HEK293 (cell line): ENCODE results near the gene SOX12.

Source experiments
- CTCF ChIA-PET: fragments of 350-600 bp; formaldehyde crosslinking; extraction: SDS; loops from one replicate; lab custom pipeline; 2021; ENCODE audit warnings: antibody characterized with exemption; lab: Yijun Ruan, JAX
- POLR2A ChIA-PET: fragments of 300-600 bp; formaldehyde crosslinking; extraction: SDS; loops from one replicate; lab custom pipeline; 2020; ENCODE audit warnings: antibody characterized with exemption, inconsistent platforms; lab: Yijun Ruan, JAX
- H3K27ac ChIP-seq: fragments of 200-500 bp; sonication (Bioruptor generic); 2 replicates; pipeline ENCODE4 v1.5.1; 2014; ENCODE audit warnings: low read depth, low read length, control low read depth, inconsistent platforms; ENCODE audit errors: extremely low read depth
- H3K36me3 ChIP-seq, 2 experiments: fragments of 200-500 bp in 1 of 2; sonication (Bioruptor generic) in 1 of 2; 1 replicate in 1 of 2; 2 replicates in 1 of 2; pipeline ENCODE4 v1.5.1; 2014 to 2017; ENCODE audit warnings: inconsistent platforms in 2 of 2, low read length in 2 of 2; ENCODE audit not compliant: control insufficient read depth in 2 of 2, insufficient read depth in 1 of 2
- H3K4me1 ChIP-seq: fragments of 200-500 bp; sonication (Bioruptor generic); 2 replicates; pipeline ENCODE4 v1.5.1; 2014; ENCODE audit warnings: mild to moderate bottlenecking, low read length, inconsistent platforms; ENCODE audit not compliant: control insufficient read depth, insufficient read depth
- H3K4me3 ChIP-seq: 2 replicates; pipeline ENCODE4 v1.5.1; 2011; ENCODE audit warnings: low read depth, mild to moderate bottlenecking, control low read depth, low read length, moderate library complexity
- H3K9me3 ChIP-seq: fragments of 200-500 bp; sonication (Bioruptor generic); 2 replicates; pipeline ENCODE4 v1.5.1; 2014; ENCODE audit warnings: low read depth, low read length, inconsistent platforms; ENCODE audit not compliant: control insufficient read depth, insufficient read depth
- CTCF ChIP-seq: fragments of 450-650 bp; formaldehyde crosslinking; IDR thresholded peaks from 2 replicates; pipeline ENCODE4 v1.5.1; 2016; ENCODE audit warnings: missing biosample characterization, missing genetic modification characterization
- GFI1B ChIP-seq: fragments of 450-650 bp; formaldehyde crosslinking; IDR thresholded peaks from 2 replicates; pipeline ENCODE4 v1.5.1; 2016; ENCODE audit warnings: missing biosample characterization, missing genetic modification characterization
- HOXD13 ChIP-seq: sonication (generic); formaldehyde crosslinking; IDR thresholded peaks from 2 replicates; pipeline ENCODE4 v1.8.0; 2022; ENCODE audit warnings: missing genetic modification reagents, borderline replicate concordance
- KLF1 ChIP-seq: fragments of 450-650 bp; formaldehyde crosslinking; IDR thresholded peaks from 2 replicates; pipeline ENCODE4 v1.5.1; 2016; ENCODE audit warnings: missing biosample characterization, missing genetic modification characterization
- PRDM10 ChIP-seq: fragments of 450-650 bp; formaldehyde crosslinking; IDR thresholded peaks from 2 replicates; pipeline ENCODE4 v1.5.1; 2016; ENCODE audit warnings: missing biosample characterization, missing genetic modification characterization
- YY1 ChIP-seq: fragments of 450-650 bp; formaldehyde crosslinking; IDR thresholded peaks from 2 replicates; pipeline ENCODE4 v1.5.1; 2018; ENCODE audit warnings: missing biosample characterization, missing genetic modification characterization
- YY2 ChIP-seq: fragments of 450-650 bp; formaldehyde crosslinking; IDR thresholded peaks from 2 replicates; pipeline ENCODE4 v1.5.1; 2016; ENCODE audit warnings: missing biosample characterization, missing genetic modification characterization
- ZBTB21 ChIP-seq: fragments of 450-650 bp; formaldehyde crosslinking; IDR thresholded peaks from 2 replicates; pipeline ENCODE4 v1.5.1; 2017; ENCODE audit warnings: missing biosample characterization, missing genetic modification characterization
- ZFHX2 ChIP-seq: fragments of 450-650 bp; formaldehyde crosslinking; conservative IDR thresholded peaks from 2 replicates; pipeline ENCODE4 v1.5.1; 2016; ENCODE audit warnings: missing biosample characterization, missing genetic modification characterization
- ZFP3 ChIP-seq: fragments of 450-650 bp; formaldehyde crosslinking; IDR thresholded peaks from 2 replicates; pipeline ENCODE4 v1.5.1; 2016; ENCODE audit warnings: low read depth, missing biosample characterization, missing genetic modification characterization
- ZFP69B ChIP-seq: fragments of 450-650 bp; formaldehyde crosslinking; IDR thresholded peaks from 2 replicates; pipeline ENCODE4 v1.5.1; 2016; ENCODE audit warnings: missing biosample characterization, missing genetic modification characterization
- ZNF157 ChIP-seq: fragments of 450-650 bp; formaldehyde crosslinking; IDR thresholded peaks from 2 replicates; pipeline ENCODE4 v1.5.1; 2016; ENCODE audit warnings: missing biosample characterization, missing genetic modification characterization
- ZNF184 ChIP-seq: fragments of 450-650 bp; IDR thresholded peaks from 2 replicates; pipeline ENCODE4 v1.5.1; 2018; ENCODE audit warnings: missing biosample characterization, mild to moderate bottlenecking, missing genetic modification characterization
- ZNF19 ChIP-seq: fragments of 450-650 bp; formaldehyde crosslinking; IDR thresholded peaks from 2 replicates; pipeline ENCODE4; 2016; ENCODE audit warnings: missing biosample characterization, missing genetic modification characterization, low read depth
- ZNF311 ChIP-seq: fragments of 450-650 bp; formaldehyde crosslinking; IDR thresholded peaks from 2 replicates; pipeline ENCODE4 v1.5.1; 2017; ENCODE audit warnings: missing biosample characterization, missing genetic modification characterization, borderline replicate concordance
- ZNF324 ChIP-seq: fragments of 450-650 bp; formaldehyde crosslinking; IDR thresholded peaks from 2 replicates; pipeline ENCODE4 v1.5.1; 2016; ENCODE audit warnings: missing biosample characterization, missing genetic modification characterization
- ZNF518A ChIP-seq: fragments of 450-650 bp; formaldehyde crosslinking; conservative IDR thresholded peaks from 2 replicates; pipeline ENCODE4 v1.5.1; 2016; ENCODE audit warnings: low read depth, missing biosample characterization, missing genetic modification characterization
- ZNF558 ChIP-seq: fragments of 450-650 bp; formaldehyde crosslinking; IDR thresholded peaks from 2 replicates; pipeline ENCODE4 v1.5.1; 2016; ENCODE audit warnings: missing biosample characterization, missing genetic modification characterization
- ZNF561 ChIP-seq: fragments of 450-650 bp; IDR thresholded peaks from 2 replicates; pipeline ENCODE4 v1.5.1; 2018; ENCODE audit warnings: missing biosample characterization, missing genetic modification characterization, borderline replicate concordance
- ZSCAN5A ChIP-seq: fragments of 450-650 bp; formaldehyde crosslinking; IDR thresholded peaks from 2 replicates; pipeline ENCODE4 v1.5.1; 2016; ENCODE audit warnings: missing biosample characterization, missing genetic modification characterization
- TF ChIP-seq, protein P1 (sequence below): fragments of 450-650 bp; formaldehyde crosslinking; IDR thresholded peaks from 2 replicates; pipeline ENCODE4 v1.5.1; 2016; ENCODE audit warnings: missing biosample characterization, missing genetic modification characterization

SOX12 gene

GRCh38 chr20:362271-363254, 37.2 kb downstream of the SOX12 start (continued):
- peak; percentile 92 for TF ChIP-seq CTCF (tag by site-specific recombination)
- no peak for TF ChIP-seq ZNF561
- no peak for TF ChIP-seq YY1 (tag by site-specific recombination)
- peak; percentile 65 for TF ChIP-seq KLF1 (tag by site-specific recombination)
- peak; percentile 37; the same call in 1 of the 2 replicates for TF ChIP-seq ZNF324
- no peak for TF ChIP-seq ZNF157
- no peak for TF ChIP-seq ZNF558
- no peak for TF ChIP-seq GFI1B
- no peak for TF ChIP-seq ZNF311 (tag by site-specific recombination)
- no peak for TF ChIP-seq ZFP3 (tag by site-specific recombination)
- TF ChIP-seq HOXD13 (CRISPR knock-in tag) = peak; percentile 99
- peak; percentile 1; the same call in 1 of the 2 replicates for TF ChIP-seq ZFP69B (tag by site-specific recombination)
- TF ChIP-seq, protein P1, sequence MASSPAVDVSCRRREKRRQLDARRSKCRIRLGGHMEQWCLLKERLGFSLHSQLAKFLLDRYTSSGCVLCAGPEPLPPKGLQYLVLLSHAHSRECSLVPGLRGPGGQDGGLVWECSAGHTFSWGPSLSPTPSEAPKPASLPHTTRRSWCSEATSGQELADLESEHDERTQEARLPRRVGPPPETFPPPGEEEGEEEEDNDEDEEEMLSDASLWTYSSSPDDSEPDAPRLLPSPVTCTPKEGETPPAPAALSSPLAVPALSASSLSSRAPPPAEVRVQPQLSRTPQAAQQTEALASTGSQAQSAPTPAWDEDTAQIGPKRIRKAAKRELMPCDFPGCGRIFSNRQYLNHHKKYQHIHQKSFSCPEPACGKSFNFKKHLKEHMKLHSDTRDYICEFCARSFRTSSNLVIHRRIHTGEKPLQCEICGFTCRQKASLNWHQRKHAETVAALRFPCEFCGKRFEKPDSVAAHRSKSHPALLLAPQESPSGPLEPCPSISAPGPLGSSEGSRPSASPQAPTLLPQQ (tag by site-specific recombination) = peak; percentile 92

GRCh38 chr20:363319-364078, 38.1 kb downstream of the SOX12 start:
- H3K4me3 ChIP-seq = no peak overlapping the region
- POLR2A ChIA-PET = interaction anchor here (1.6 to 3.1 kb wide), 4 partner anchors 16 to 44 kb away, joined by 13 to 23 read pairs (median 16); partner anchors contain the start of genes NRSN2, RBCK1 and TRIB3
- TF ChIP-seq ZNF184 (tag by site-specific recombination) (no peak), YY2 (tag by site-specific recombination) (no peak), PRDM10 (tag by site-specific recombination) (peak; percentile 83), ZBTB21 (no peak), ZSCAN5A (tag by site-specific recombination) (no peak), ZNF518A (tag by site-specific recombination) (no peak), ZNF157 (no peak), ZFHX2 (tag by site-specific recombination) (peak; percentile 76), ZNF19 (no peak)

More at GRCh38 chr20:363319-364078, 38.1 kb downstream of the SOX12 start:
- H3K27ac ChIP-seq = peak overlapping the region; percentile 16; the same call in 1 of the 2 replicates
- no peaks in the 10 kb centered on the region for H3K36me3 ChIP-seq
- H3K4me1 ChIP-seq = no peaks in the 10 kb centered on the region; the same call in 1 of the 2 replicates
- CTCF ChIA-PET = interaction anchor here (0.6 to 4.8 kb wide), 11 partner anchors 9 to 365 kb away, joined by 3 to 48 read pairs (median 7); partner anchors contain the start of gene TRIB3
- H3K9me3 ChIP-seq = no peaks in the 10 kb centered on the region
